Left ventricle myocardium superior (tissue), 1 donor: ENCODE results near the gene PEX26. TPM values are rescaled to one million over a fixed set of nuclear protein-coding genes. Genes with fewer than 3 reads are reported as not detected.
"Not testable (repeated sequence)": the region's sequence is repeated elsewhere in the genome, so short reads cannot be mapped to it uniquely, and the experiment has no call there.

Source experiments
- ATAC-seq: fragments of 200-7000 bp; cut with Tn5 transposase; one replicate; pipeline ENCODE4 v1.9.1; 2020; ENCODE audit warnings: mild to moderate bottlenecking, moderate library complexity
- DNase-seq: peaks from one replicate; pipeline ENCODE4 v3.0.0-alpha.2; 2020
- intact Hi-C: fragments of 100-400 bp; cut with micrococcal nuclease; formaldehyde crosslinking; loops from one replicate; pipeline ENCODE4 v1.11.0; 2022
- total RNA-seq: library from RNA; stranded (reverse); fragmentation: NEBNext Ultra II Directional; extraction: Animal tissue kit (Norgen Biotek cat#: 25700); gene quantifications from one replicate; pipeline ENCODE4 v1.2.1, GENCODE V29; 2021
- donor health status: DM: no; HTN: yes; CAD: no; lungs with severe emphysema.

PEX26 gene
- total RNA-seq, 1 donor from 2014 or later = 20.6 TPM

- DNase-seq (no peak), ATAC-seq (no peak)
- intact Hi-C loops = no loop called here
Measured at GRCh38 chr22:18083406-18083805, 5.6 kb downstream of the PEX26 start.

DNA sequence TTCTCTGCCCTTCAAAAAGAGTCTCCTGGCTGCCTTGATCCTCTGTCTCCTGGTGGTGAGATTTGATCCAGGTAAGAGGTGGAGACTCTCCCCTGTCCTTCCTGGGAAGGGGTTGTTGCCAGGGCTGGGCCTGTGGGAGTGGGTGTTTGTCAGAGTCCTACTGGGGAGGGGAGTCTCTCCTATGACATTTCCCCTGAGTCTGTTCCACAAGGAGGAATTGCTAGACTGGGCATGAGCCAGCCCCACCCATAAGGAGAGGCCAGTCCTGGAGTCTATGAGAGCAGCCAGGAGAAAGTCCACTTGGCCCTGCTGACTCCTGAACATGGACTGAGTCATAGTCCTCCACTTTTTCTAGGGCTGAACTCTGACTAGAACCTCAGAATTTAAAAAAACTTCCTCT lies 7.4 kb downstream of the PEX26 start:
- intact Hi-C loops = no loop called here
- DNase-seq (no peak), ATAC-seq (peak; percentile 12)

DNA sequence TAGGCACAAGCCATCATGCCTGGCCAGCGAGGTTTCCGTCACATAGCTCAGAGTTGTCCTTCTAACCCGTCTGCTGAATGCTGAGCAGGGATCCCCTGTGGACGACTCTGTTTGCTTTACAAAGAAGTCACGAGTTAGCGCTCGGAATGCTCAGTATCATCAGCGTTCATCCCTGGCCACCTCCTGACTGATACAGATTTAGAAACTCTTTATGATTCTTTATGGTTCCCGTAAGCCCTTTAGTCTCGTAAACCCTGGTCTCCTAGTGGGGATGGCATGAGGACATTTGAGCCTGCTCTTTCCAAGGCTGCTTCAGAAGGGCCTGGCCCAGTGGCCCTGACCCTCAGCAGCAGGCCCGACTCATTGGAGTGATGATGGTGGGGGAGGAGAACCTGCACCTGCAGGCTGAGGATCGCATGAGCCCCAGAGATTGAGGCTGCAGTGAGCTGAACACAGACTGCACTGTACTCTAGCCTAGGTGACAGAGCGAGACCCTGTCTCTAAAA lies 9.6 kb downstream of the PEX26 start:
- intact Hi-C loops = no loop called here
- DNase-seq (no peak), ATAC-seq (no peak)

- intact Hi-C loops = no loop called here
- DNase-seq (no peak), ATAC-seq (no peak)
Measured at GRCh38 chr22:18088825-18089568, 11.2 kb downstream of the PEX26 start.

- ATAC-seq (no peak), DNase-seq (no peak)
- intact Hi-C loops = no loop called here
Measured at GRCh38 chr22:18090286-18090685, 12.5 kb downstream of the PEX26 start.

- ATAC-seq = peak; percentile 20
- DNase-seq = no peak
- intact Hi-C loops = no loop called here
Measured at GRCh38 chr22:18091478-18091877, 13.7 kb downstream of the PEX26 start.

DNA sequence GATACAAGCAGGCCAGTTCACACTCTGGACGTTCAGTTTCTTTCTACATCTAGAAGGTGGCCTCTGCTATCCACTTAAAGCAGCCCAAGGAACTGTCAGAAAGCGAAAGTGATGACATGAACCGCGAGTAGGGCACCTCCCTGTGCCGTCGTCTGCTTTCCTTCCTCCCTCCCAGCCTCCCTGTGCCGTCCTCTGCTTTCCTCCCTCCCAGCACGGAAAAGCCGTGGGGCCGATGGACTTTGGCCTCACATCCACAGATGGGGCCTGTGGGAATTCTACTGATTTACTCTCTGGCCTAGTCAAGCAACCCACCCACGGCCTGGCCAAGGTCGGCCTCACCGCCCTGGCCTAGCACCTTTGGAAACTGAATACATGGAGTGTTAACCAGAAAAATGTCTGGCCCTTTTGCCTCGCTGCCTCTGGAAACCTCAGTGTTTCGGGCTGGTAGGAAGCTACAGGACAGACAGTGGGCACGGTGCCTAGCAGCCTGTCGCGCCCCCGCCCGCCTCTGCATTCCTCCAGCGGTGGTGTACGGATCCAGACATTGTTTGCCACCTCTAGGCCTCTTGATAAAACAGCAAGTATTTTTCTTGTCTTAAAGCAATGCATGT lies 14.2 kb downstream of the PEX26 start:
- intact Hi-C loops = no loop called here
- DNase-seq (peak; percentile 88), ATAC-seq (peak; percentile 86)

- intact Hi-C loops = no loop called here
- DNase-seq = no peak
- ATAC-seq = no peak
Measured at GRCh38 chr22:18093661-18094060, 15.9 kb downstream of the PEX26 start.

DNA sequence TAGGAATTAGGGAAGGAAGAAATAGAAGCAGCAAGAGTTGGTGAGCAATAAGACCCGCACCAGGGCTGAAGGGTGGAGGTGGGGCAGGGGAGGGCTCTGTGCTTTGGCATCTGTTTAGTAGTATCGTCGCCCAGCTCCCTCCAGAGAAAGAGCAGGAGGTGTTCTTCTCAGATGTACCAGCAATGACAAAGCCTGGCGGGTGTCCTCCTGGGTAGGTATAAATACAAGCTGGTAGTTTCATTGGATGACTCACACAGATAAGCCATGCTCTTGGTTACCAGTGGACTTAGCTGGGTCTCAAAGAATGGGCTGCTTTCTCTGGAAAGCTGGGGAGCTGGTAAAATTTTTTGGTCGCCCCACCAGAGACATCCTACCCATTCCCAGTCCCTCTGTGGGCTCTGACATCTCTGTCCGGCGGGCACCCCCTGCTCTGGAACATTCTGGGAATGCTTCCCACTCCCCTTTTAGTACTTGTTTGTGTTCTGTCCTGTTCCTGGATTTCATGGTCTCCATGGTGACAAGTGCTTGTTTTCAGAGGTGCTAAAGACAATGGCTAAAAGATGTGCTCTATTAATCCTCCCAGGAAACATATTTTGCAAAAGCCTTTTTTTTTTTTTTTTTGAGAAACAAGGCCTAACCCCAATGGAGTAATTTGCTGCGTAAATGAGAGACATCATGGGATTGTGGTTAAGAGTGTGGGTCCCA lies 17.5 kb downstream of the PEX26 start:
- intact Hi-C loops = no loop called here
- DNase-seq = no peak
- peak; percentile 14 for ATAC-seq

GRCh38 chr22:18096823-18097222 lies 19.0 kb downstream of the PEX26 start:
- DNase-seq (no peak), ATAC-seq (no peak)
- intact Hi-C loops = no loop called here

DNA sequence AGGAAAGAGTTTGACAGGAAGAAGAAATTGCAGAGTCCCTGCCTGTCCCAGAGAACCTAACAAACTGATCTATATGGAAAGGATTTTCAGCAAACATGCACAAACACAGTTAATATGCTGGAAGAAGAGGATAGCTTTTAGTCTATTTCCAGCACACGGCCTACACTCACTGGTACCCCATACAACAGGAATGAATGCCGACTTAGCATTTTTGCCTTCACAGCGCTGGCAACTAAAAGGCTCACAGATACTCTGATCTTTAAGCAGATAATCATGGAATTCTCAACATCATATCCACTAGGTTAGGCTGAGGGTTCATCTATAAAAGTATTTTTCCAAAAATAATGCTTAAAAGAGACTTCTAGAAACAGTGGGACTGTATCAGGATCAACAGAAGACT lies 23.0 kb downstream of the PEX26 start:
- intact Hi-C loops = no loop called here
- ATAC-seq (no peak), DNase-seq (no peak)

DNA sequence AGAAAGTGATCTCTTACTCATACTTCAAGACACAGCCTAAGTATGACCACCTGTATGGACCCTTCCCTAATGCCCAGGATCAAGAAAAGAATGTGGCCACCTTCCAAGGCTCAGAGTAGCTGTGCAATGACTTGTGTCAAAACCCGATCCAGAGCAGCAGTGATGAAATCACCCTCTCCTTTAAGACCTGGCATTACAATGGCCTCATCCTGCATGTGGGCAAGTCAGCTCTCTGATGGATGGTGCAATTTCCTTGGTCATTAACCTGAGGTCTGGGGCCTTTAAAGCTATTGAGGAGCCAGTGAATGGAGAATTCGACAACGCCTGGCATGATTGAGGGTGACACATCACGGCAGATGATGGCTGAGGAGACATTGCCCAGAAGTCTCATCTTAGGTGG lies 23.7 kb downstream of the PEX26 start:
- DNase-seq (no peak), ATAC-seq (no peak)
- intact Hi-C loops = no loop called here

GRCh38 chr22:18103527-18104269 lies 25.9 kb downstream of the PEX26 start:
- intact Hi-C loops = no loop called here
- ATAC-seq (peak; percentile 47), DNase-seq (peak; percentile 56)

- intact Hi-C loops = no loop called here
- DNase-seq = no peak
- ATAC-seq = no peak
Measured at GRCh38 chr22:18104566-18104965, 26.8 kb downstream of the PEX26 start.

GRCh38 chr22:18105981-18106380 lies 28.2 kb downstream of the PEX26 start:
- DNase-seq, ATAC-seq, intact Hi-C loops: not testable (repeated sequence)

DNA sequence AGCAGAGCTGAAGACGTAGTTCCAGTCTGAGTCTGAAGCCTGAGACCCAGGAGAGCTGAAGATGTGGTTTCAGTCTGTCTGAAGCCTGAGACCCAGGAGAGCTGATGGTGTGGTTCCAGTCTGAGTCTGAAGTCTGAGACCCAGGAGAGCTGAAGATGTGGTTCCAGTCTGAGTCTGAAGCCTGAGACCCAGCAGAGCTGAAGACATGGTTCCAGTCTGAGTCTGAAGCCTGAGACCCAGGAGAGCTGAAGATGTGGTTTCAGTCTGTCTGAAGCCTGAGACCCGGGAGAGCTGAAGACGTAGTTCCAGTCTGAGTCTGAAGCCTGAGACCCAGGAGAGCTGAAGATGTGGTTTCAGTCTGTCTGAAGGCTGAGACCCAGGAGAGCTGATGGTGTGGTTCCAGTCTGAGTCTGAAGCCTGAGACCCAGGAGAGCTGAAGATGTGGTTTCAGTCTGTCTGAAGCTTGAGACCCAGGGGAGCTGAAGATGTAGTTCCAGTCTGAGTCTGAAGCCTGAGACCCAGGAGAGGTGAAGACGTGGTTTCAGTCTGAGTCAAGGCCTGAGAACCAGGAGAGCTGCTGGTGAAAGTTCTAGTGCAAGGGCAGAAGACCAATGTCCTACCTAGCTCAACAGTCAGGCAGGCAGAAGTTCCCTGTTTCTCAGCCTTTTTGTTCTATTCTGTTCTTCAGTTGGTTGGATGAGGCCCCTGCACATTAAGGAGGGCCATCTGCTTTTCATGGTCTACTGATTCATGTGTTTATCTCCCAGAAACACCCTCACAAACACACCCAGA lies 29.0 kb downstream of the PEX26 start:
- ATAC-seq, DNase-seq, intact Hi-C loops: not testable (repeated sequence)

GRCh38 chr22:18108187-18108586 lies 30.4 kb downstream of the PEX26 start:
- ATAC-seq (no peak), DNase-seq (no peak)
- intact Hi-C loops = no loop called here

DNA sequence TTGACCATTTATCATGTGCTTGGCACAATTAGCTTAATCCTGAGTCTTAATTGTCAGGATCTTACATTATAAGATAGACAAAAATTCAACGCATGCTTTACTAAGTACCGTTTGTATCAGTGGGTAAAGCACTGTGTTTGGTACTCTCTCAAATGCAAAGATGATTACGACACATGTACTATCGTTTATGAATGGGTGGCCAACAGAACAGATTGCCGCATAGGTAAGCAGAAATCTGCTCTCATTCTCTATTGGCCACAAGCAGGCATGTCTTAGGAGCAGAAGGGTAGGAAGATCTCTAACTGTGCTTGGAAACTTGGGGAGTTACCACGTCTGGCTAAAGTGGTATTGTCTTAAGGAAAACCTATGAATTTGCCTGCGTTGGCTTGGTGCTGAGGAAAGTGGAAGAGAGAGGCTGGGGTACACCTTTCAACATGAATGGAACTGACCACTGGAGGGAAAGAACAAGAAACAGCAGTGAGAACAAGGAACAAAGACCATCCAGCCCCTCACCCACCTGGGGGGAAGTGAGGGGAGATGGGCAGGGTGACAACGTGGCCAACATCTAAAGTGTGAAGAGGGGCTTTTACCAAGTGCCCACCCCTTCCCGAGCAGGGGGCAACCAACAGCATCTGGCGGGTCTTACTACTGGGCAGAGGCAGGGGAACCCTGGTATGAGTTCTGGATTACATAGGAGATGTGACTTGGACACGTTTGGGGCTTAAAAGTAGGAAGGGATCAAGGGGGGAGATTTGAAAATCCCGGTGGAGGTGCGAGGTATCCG lies 31.8 kb downstream of the PEX26 start:
- no peak for ATAC-seq
- no peak for DNase-seq
- intact Hi-C loops = no loop called here
